Endometrium (tissue), 2 donors: ENCODE data around the gene TAF11L10.
"Not testable (repeated sequence)": the region's sequence is repeated elsewhere in the genome, so short reads cannot be mapped to it uniquely, and the experiment has no call there.

Experiments
- FAIRE-seq: peaks from 2 replicates; lab custom pipeline; 2012; peaks lifted over from hg19 to GRCh38; lab: Jason Lieb, UNC
- donor health status: control.
- donor health status: control.

Gene TAF11L10

GRCh38 chr5:17597728-17598127 is at the start of gene TAF11L10:
TSS of gene TAF11L10 (minus strand) at chr5:17597828.
- FAIRE-seq, result not testable (repeated sequence)

DNA sequence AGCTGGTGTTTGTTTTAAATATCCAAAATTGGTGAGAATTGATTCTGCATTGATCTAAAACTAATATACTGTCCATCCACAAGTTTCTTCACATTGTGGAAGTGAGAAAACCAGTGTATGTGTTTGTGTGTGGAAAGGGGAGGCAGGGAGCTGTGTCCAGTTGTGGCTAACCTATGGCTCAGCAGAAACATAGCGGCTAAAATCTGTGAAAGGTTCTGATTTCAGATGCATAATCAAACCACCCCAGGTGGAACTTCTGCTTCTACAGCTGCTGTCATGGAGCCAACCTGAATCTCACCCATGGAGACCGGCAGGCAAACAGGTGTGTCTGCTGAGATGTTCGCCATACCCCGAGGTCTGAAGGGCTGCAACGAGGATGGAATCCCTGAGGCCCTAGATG is 36.5 kb upstream of the TAF11L10 start, which contains the start of gene TAF11L14:
TAF11L14 (plus strand) TSS at position 301 of the 400 bp plus-strand sequence.
- no peak for FAIRE-seq

GRCh38 chr5:17631788-17632187 is 34.2 kb upstream of the TAF11L10 start, which contains the start of gene TAF11L13:
TSS of gene TAF11L13 (plus strand) at chr5:17632088.
- not testable (repeated sequence) for FAIRE-seq

GRCh38 chr5:17625686-17626085 is 28.1 kb upstream of the TAF11L10 start:
- no peak for FAIRE-seq

DNA sequence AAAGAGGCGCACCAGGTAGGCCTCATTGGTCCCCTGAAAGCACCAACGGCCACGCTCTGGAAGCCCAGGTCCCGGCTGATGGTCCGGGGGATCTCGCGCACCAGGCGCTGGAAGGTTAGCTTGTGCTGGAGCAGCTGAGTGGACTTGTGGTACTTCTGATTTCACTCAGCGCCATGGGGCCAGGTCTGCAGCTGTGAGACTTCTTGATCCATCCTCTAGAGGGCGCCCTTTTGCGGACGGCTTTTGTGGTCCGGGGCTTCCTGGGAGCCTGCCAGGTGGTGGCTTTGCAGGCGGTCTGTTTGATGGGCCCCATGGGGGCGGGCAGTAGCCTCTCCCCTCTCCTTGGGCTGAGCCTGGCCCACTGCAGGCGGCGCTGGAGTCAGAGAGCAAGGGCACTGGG is 23.0 kb upstream of the TAF11L10 start:
- FAIRE-seq, result no peak

DNA sequence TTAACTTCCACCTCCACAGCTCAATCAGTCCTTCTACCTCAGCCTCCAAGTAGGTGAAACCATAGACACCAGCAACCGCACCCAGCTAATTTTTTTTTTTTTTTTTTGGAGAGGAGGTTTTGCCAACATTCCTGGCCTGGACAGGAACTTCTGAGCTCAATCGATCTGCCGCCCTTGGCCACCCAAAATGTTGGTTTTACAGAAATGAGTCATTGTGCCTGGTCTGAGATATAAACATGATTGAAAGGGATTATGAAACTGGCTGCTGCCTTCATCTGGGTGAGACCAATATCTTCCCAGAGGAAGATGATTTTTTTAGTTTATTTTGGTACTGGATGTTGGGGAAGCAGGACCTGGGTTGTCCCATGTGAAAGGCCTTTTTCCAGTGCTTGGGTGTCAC is 21.7 kb upstream of the TAF11L10 start:
- FAIRE-seq, result no peak

GRCh38 chr5:17614872-17615605 is 17.4 kb upstream of the TAF11L10 start:
- no peak for FAIRE-seq

GRCh38 chr5:17610092-17610491 is 12.5 kb upstream of the TAF11L10 start, which contains the start of gene TAF11L12:
TSS of gene TAF11L12 (plus strand) at chr5:17610392.
- not testable (repeated sequence) for FAIRE-seq

DNA sequence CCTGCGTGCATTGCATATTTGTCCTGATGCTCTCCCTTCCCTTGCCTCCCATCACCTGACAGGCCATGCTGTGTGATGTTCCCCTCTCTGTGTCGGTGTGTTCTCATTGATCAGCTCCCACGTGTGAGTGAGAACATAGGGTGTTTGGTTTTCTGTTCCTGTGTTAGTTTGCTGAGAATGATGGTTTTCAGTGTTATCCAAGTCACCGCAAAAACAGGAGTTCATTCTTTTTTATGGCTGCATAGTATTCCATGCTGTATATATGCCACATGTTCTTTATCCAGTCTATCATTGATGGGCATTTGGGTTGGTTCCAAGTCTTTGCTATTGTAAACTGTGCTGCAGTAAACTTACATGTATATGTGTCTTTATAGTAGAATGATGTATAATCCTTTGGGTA is 9.8 kb upstream of the TAF11L10 start:
- FAIRE-seq, result not testable (repeated sequence)

- FAIRE-seq, result no peak
Measured at GRCh38 chr5:17604951-17605350, 7.3 kb upstream of the TAF11L10 start.

DNA sequence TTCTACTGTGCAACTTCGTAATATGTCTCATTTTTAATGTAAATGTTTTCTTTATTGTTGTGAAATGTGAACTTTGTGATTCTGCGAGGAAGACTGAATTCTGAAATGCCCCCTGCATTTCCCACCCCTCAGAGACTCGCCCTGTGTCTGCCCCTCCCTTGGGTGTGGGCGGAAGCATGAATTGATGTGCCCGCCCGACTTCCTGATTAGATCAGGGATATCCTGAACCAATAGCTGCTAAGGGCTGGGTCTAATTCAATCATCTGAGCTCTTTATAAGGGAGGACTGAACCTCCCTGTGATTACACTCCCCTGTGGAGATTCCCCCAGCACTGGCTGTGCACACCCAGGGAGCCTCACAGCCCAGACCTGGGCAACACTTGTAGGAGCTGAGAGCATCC is 6.3 kb upstream of the TAF11L10 start, which contains the start of gene TAF11L11:
TAF11L11 (plus strand) TSS at position 304 of the 400 bp plus-strand sequence.
- not testable (repeated sequence) for FAIRE-seq

DNA sequence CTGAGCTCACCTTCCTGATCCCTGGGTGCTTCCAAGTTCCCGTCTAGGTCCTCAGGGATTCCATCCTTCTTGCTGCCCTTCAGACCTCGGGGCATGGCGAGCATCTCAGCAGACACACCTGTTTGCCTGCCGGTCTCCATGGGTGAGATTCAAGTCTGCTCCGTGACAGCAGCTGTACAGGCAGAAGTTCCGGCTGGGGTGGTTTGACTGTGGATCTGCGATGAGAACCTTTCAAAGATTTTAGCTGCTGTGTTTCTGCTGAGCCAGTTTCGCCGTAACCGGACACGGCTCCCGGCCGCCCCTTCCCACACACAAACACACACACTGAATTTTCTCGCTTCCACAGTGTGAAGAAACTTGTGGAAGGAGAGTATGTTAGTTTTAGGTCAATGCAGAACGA is 3.4 kb downstream of the TAF11L10 start, which contains the start of gene TAF11L9:
TAF11L9 (minus strand) TSS at position 140 of the 400 bp plus-strand sequence.
- FAIRE-seq, result not testable (repeated sequence)

- not testable (repeated sequence) for FAIRE-seq
Measured at GRCh38 chr5:17590860-17591259, 6.8 kb downstream of the TAF11L10 start, which contains the start of gene TAF11L8. TSS of gene TAF11L8 (minus strand) at chr5:17590960.

DNA sequence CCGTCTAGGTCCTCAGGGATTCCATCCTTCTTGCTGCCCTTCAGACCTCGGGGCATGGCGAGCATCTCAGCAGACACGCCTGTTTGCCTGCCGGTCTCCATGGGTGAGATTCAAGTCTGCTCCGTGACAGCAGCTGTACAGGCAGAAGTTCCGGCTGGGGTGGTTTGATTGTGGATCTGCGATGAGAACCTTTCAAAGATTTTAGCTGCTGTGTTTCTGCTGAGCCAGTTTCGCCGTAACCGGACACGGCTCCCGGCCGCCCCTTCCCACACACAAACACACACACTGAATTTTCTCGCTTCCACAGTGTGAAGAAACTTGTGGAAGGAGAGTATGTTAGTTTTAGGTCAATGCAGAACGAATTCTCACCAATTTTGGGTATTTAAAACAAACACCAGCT is 12.0 kb downstream of the TAF11L10 start, which contains the start of gene TAF11L7:
TAF11L7 (minus strand) TSS at position 101 of the 400 bp plus-strand sequence.
- FAIRE-seq, result not testable (repeated sequence)
